GM18526 (cell line): ENCODE measurements around the gene HOXA3.

ENCODE experiments used
- POLR2A ChIP-seq: IDR thresholded peaks from 3 replicates; pipeline ENCODE4 v1.6.1; 2011; ENCODE audit not compliant: insufficient read length; ENCODE audit errors: extremely low read depth

HOXA3 gene

DNA sequence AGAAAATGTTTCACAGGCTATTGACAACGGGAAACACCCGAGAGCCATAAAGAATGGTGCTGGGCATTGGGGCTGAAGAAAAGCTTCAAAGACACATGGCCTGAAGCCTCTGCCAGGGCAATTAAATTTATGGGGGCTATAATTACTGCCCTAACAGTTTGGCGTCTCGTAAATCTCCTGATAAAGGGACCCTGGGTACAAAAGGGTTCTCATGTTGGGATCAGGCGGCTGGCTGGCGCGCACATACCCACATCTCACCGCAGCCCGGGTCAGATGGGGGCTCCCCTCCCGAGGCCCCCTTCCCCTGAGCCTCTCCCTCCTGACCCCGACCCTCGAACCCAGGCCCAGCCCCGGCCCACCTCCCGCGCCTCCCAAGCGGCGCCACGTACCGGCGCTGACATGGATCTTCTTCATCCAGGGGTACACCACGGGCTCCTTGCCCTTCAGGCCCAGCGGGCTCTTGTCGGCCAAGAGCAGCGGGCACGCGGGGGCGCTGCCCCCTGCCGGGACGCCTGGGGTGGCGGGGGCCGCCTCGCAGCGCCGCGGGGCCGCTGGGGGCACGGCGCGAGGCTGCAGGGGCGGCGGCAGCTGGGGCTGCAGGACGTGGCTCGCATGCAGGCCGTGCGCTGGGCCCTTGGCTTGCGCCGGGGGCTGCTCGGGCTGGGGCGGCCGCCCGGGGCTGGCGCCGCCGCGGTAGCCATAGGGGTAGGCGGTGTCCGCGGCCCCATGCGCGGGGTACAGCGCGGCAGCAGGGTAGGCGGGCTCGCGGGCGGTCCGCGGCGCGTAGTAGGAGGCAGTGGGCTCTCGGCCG is 22.4 kb downstream of the HOXA3 start:
- TF ChIP-seq POLR2A, result no peak

DNA sequence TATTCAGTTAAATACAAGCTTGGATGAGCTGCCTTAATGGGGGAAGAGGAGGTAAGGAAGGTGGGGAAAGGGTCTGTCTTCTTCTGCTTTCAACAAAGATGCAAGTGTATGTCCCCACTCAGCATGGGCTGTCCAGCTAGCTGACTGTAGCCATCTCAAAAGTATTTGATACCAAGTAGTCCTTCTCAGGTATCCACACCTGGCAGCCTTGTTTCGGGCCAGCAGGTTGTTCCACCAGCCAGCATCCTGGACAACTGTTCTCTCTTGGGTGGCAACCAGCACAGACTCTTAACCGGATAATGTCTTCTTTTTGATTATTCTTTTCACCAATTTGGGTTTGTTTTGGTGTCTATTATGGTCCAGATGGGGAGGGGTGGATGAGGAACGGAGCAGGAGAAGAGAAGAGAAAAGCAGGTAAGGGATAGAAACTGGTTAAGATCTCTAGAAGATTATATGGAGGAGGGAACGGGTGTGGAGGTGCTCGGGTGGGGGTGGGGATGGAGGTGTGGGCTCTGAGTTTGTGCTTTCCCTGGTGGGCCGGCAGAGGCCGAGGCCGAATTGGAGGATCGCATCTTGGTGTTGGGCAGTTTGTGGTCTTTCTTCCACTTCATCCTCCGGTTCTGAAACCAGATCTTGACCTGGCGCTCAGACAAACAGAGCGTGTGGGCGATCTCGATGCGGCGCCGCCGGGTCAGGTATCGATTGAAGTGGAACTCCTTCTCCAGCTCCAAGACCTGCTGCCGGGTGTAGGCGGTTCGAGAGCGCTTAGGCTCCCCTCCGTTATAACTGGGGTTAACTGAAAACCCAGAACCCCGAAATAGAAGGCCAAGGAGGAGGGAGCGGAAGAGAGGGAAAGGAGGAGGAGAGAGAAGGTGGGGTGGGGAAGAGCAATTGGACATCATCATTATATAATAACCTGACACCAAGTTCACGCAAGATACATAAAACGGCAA is 23.3 kb downstream of the HOXA3 start:
- TF ChIP-seq POLR2A, result no peak

DNA sequence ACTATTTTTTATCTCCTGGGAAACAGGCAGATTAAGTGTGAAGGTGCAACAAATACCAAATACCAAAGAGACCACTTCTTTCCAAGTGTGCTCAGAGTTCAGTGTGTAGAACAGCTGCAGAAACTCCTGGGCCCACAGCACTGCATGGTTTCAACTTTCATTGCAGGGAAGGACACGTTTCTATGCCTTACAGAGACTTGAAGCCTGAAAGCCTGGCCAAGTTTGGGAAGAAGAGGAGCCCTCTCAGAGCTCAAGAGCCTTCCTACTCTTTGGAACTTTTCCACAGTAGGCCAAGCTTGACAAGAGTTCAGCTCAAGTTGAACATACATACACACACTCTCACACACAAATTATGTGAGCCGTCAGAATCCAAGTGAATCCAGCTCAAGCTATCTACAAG is 24.3 kb downstream of the HOXA3 start:
- TF ChIP-seq POLR2A, result no peak

DNA sequence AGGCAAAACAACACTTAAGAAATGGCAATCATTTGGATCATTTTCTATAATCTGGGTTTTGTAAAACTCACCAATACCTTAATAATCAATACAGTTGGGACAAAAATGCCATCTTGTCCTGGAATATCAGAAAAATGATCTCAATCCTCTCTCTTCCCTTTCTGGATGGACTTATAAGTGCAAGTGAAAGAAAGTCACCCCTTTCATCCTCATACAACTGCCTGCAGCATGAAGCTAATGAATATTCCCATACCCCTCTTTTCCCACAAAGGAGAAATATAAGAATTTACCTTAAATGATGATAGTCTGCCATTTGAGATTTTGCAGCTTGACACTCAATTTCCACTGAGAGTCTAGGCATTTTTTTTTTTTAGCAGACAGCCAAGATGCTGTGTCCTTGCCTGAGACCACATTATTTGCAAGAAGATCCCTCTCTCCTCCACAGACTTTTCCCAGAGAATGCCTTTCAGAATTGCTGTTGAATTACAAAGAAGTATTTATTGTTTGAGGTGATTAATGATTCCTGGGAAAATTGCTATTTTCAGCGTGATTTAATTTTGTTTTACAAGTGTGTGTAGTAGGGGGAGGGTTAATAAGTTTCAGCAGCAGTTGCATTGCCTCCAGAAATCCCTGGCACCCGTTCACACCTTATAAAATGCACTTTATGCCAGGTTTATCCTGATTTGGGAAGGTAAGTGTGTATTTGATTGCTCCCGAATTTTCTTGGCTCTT is 25.6 kb downstream of the HOXA3 start:
- no peak for TF ChIP-seq POLR2A

DNA sequence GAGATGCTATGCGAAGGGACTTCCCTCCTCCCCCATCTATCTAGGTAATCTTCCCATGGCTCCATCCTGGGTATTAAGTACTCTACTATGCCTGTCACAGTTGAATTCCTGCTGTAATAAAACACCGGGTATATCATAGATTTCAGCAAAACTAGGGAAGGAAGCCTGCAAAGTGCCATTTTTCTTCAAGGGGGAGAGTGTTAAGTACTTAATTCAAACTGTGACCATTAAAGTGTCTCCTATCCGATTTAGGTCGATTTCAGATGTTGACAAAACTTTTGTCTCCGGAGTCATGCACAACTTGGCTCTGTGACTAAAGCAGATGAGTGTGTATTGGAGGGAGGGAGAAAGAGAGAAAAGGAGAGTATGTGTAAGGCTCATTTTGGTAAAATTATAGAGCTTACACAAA is 26.4 kb downstream of the HOXA3 start:
- no peak for TF ChIP-seq POLR2A

DNA sequence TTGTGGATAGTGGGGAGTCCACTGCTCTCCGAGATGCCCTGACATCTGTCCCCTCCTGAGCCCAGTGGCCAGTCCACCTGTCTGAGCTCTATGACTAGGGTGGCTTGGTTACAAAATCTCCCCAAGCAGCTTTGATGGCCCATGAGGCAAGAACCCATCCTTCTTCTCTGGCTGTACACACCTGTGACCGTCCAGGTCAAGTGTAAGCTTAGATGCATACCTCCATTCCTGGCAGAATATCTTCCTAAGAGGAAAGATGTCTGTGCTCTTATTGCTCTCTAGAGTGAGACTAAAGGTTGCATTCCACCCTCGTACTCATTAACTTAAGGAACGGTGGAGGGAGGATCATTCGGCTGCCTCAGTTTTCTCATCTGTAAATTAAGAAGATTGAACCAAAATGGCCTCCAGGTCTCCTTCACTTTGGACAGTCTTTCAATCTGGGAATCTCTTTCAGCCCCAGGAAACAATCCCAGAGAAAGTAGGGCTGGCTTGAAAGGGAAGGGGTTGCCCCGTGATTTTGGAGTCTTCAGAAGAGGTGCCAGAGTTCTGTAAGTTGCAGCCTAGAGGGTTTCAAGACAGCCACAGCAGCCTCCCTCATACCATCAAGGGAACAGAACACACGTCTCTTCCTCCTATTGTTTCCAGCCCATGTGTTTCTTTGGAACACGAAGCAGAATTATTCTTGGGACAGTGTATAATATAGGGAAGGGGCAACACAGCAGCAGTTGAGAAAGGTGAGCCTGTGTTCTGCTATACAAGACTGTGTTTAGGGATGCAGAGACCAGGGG is 27.3 kb downstream of the HOXA3 start:
- no peak for TF ChIP-seq POLR2A

DNA sequence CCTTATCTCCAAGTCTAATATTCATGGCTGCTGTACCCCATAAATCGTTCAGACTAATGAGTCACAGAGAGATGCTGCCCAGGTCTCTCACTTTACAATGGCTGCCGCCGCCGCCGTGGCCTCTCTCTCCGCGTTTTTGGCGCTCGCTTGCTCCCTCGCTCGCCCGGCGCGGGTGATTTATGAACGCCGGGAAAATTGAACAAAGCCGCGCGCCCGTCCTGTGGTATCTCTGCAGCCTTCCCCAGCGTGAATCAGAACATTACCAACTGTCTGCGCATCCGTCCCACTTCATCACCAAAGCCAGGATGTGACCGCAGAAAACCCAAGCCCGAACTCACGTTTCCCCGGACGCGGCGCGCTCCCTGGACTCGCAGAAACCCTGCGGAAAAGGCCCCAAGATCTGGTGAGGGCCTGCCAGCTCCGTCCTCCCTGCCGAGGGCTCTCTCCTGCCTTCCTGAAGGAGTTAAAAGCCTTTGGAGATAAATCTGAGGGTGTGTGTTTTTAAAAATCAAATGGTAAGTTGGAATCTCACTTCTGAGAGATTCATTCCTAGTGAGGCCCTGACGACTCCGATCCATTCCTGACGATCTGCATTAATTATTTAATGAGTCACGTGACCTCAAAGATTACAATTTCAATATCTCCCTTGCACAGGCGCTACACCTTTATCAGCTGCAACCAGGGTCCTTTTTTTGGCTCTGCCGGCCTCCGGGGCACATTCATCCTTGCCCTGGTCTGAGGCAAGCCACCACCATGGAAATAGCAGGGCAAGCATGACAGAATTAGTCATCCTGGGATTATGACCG is 28.1 kb downstream of the HOXA3 start:
- no peak for TF ChIP-seq POLR2A

DNA sequence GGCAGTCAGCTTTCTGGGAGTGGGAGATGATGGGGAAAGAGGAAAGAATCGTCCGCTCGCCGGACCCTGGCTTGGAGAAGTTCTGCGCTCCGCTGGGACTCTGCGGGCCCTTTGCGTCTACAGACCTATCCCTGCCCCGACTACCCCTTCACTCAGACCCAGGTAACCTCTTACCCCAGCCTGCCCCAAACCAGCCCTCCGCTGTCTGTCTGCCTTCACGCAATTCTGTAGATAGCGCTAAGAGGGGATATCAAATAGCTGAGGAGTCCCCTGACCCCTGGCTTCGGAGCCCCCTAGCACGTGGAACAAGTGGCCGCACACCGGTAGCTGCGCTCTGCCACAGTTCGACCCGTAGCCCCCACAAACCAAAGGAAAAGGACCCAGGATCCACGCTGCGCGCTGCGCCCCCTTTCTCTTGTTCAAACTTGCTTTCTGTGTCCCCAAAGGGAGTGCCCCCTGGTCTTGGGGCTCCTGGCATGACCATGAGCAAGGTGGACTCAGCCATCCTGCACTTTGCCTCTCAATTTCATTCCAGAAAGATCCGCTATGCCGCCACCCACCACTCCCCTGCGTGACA is 28.8 kb downstream of the HOXA3 start:
- TF ChIP-seq POLR2A, result no peak

DNA sequence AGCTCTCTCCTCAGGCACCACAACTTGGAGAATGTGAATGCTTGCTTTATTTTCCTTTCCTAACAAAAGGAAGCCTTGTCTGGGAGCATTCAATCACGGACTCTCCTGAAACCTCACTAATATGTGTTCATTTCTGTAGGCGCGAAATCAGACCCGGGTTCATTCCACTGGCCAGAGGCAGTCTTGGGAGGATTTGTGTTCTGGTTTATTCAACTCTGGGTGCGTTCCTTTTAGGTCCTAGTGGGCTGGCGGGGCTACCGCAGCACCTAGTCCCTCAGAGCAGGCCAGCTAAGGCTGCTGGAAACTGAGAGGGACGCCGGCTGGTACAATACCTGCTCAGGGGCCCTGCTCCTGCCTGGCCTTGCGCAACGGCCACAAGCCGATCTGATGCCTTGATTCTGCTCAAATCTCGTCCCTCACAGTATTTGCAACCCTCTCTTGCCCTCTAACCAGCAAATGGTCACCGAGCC is 29.3 kb downstream of the HOXA3 start:
- no peak for TF ChIP-seq POLR2A

DNA sequence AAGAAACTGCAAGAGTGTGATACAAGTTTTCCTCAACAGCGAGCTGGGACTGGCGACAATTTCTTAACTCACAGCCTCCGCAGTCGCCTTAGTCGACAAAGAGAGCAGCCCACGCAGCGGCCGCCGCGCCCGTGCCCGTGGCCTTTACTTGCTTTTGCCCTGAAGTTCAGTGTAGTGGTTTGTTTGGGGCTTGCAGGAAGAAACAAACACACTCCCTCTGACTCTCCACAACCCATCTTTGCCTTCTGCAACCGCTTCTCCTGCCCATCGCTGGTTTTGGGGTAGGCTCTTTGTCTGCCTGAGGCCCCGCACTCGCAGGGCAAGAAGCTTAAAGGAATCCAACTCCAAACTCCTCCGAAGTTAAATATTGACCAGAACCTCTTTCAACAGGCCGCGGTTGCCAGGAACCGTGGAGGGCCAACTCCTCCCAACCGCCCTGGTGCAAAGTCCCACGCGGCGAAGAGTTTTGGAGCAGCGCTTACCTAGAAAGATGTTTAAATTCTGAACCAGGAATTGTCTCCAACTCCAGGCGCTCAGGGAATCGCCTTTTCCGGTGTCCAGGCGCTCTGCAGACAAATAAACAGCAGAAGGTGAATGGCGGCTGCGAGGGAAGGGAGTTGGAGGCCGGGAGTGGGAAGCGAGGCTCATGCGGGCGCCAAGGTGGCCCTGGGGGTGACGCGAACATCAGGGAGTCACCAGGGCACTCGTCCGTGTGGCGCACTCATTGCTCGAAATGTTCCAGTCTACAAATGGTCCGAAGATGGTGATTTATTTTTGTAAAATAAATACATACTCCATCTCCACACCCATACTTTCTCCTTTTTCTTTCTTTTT is 30.1 kb downstream of the HOXA3 start:
- no peak for TF ChIP-seq POLR2A

DNA sequence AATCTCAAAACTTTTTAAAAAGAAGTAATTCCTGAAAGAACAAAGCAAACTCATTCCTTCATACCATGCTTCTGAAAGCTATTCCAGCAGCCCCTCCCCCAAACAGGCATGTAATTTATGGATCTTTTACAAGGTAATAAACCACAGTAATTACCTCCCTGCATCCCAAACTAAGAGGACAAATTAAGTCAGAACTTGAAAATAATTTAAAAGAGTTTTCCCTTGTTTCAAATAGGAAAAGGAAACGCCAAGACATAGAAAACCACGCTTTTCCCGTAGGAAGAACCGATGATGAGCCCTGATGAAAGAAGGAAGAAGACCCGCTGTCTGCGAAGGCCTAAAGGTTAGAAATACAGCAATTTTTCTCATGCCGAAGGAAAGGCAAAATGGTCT is 30.7 kb downstream of the HOXA3 start:
- TF ChIP-seq POLR2A, result no peak

DNA sequence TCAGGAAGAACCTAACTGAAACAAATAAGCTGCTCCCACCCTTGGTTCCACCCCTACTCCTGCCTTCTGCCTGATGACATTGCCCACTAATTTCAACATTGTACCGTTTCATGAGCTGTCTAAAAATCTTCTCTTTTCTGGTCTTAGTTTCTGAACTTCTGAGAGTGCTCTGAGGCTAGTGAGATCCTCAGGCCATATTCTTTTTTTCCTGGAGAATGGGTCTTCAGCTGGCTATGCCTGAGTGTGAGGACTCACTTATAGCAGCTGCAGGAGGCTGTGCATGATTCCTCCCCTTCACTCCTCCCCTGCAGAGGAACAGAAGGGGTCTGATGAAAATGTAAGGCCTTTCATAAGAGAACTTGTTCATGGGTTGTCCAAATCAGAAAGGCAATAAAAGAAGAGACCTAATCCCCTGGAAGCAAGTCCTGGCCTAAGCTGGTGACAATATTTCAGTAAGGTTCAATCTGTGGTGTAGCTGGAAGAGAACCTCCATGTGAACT is 32.9 kb downstream of the HOXA3 start:
- no peak for TF ChIP-seq POLR2A
